Heart left ventricle (tissue), 16 donors: ENCODE data around the gene CIDEC. TPM values are rescaled to one million over a fixed set of nuclear protein-coding genes. Genes with fewer than 3 reads are reported as not detected.

Source experiments
- ATAC-seq, 4 donors: fragments of 200-7000 bp; cut with Tn5 transposase; one replicate each; pipeline ENCODE4 v1.9.1; 2020 to 2022; ENCODE audit warnings: moderate library complexity in 4 of 4, mild to moderate bottlenecking in 3 of 4, moderate number of reproducible peaks in 1 of 4
- DNase-seq, 5 donors: peaks; one replicate each; pipeline ENCODE4 v3.0.0-alpha.2; 2020
- H3K27ac ChIP-seq, 12 donors: fragments of 200-600 bp; sonication (generic) in 4 of 12; one replicate each; pipeline versions ENCODE4 v1.5.0 to v1.8.0; 2016 to 2022; ENCODE audit warnings: mild to moderate bottlenecking in 2 of 12
- H3K27me3 ChIP-seq, 9 donors: fragments of 200-600 bp; sonication (generic) in 2 of 9; one replicate each; pipeline versions ENCODE4 v1.5.1 to v1.8.0; 2016 to 2022; ENCODE audit warnings: mild to moderate bottlenecking in 3 of 9
- H3K36me3 ChIP-seq, 9 donors: fragments of 200-600 bp; sonication (generic) in 2 of 9; one replicate each; pipeline versions ENCODE4 v1.5.0 to v1.8.0; 2018 to 2022; ENCODE audit warnings: mild to moderate bottlenecking in 2 of 9
- H3K4me1 ChIP-seq, 12 donors: fragments of 200-600 bp; sonication (generic) in 4 of 12; one replicate each; pipeline versions ENCODE4 v1.5.0 to v1.8.0; 2016 to 2022; ENCODE audit warnings: mild to moderate bottlenecking in 3 of 12
- H3K4me3 ChIP-seq, 12 donors: fragments of 200-600 bp; sonication (generic) in 4 of 12; one replicate each; pipeline versions ENCODE4 v1.5.0 to v1.8.0; 2017 to 2022; ENCODE audit warnings: mild to moderate bottlenecking in 9 of 12, moderate library complexity in 4 of 12
- H3K9me3 ChIP-seq, 12 donors: fragments of 200-600 bp; sonication (generic) in 4 of 12; one replicate each; pipeline versions ENCODE4 v1.5.0 to v1.8.0; 2016 to 2022; ENCODE audit warnings: mild to moderate bottlenecking in 1 of 12
- POLR2A ChIP-seq, 2 donors: fragments of 450-650 bp; IDR thresholded peaks; one replicate each; pipeline ENCODE4 v1.6.1; 2017; ENCODE audit warnings: antibody characterized with exemption in 2 of 2, mild to moderate bottlenecking in 2 of 2, moderate library complexity in 2 of 2
- WGBS, 4 donors: extraction: QIAGEN DNeasy Blood & Tissue Kit in 2 of 4; methylation state at CpG; one replicate each; pipeline versions ENCODE4 v1.1.5 to v1.1.7; 2013 to 2018; 5-methylcytosine and 5-hydroxymethylcytosine counted together
- intact Hi-C, 10 donors: fragments of 100-400 bp; cut with DNase I; formaldehyde crosslinking; loops; one replicate each; pipeline versions ENCODE4 v1.11.1 to v1.14.2; 2022
- polyA plus RNA-seq, 2 donors: library from polyadenylated mRNA; stranded (reverse); fragments of 200-250 nt; gene quantifications; one replicate each; pipeline ENCODE4 v1.2.3, GENCODE V29; 2013
- total RNA-seq, 9 donors: library from RNA; depleted of rRNA in 2 of 9; stranded (reverse); fragments of >200 nt in 2 of 9; fragmentation: NEBNext Ultra II Directional in 3 of 9; extraction: Animal tissue kit (Norgen Biotek cat#: 25700) in 3 of 9; gene quantifications; one replicate each; pipeline versions ENCODE4 v1.1.0 to v1.2.4, GENCODE V29; 2016 to 2023
- TF ChIP-seq, protein P1 (sequence below), 12 donors: fragments of 200-600 bp; sonication (generic) in 4 of 12; IDR thresholded peaks; one replicate each; pipeline versions ENCODE4 v1.5.0 to v1.8.0; 2018 to 2022; ENCODE audit warnings: antibody characterized with exemption in 12 of 12, mild to moderate bottlenecking in 5 of 12
- donor health status: ischemic (EF 13 %, LVEDD 7.1; RV severe dilation, severe dysfunction).
- donor health status: healthy with polysubstance abuse.
- donor health status: DM: no; HTN: yes; CAD: no.
- donor health status: DM: no; HTN: no; CAD: no.
- donor health status: ischemic (EF 25% LVEDD 6.9; RV normal size, moderate dysfunction).
- donor health status: ischemic (EF 25% LVEDD 5.7; RV mildly dilated, moderate dysfunction).
- donor health status: healthy.
- donor health status: DM: yes; HTN: yes; CAD: no.
- donor health status: ischemic (EF 35%, LVEDD 5.7; RV mildly dilated, moderate dysfunction).
- donor health status: nonischemic (EF 11% LVEDD 7.7; RV severe dilation, severe dysfunction).
- donor health status: DM: yes; HTN: yes; CAD: no.
- donor health status: PGD.
- donor health status: ischemic (EF 29% LVEDD 5.4; RV normal size, mild dysfunction).
- donor health status: nonischemic (EF 23%, LVEDD 6.1; RV moderate dilation, normal function).

CIDEC gene
- total and polyA plus RNA-seq, 11 donors = 0.72 to 59.0 (median 4.0) TPM; not detected in 2

DNA sequence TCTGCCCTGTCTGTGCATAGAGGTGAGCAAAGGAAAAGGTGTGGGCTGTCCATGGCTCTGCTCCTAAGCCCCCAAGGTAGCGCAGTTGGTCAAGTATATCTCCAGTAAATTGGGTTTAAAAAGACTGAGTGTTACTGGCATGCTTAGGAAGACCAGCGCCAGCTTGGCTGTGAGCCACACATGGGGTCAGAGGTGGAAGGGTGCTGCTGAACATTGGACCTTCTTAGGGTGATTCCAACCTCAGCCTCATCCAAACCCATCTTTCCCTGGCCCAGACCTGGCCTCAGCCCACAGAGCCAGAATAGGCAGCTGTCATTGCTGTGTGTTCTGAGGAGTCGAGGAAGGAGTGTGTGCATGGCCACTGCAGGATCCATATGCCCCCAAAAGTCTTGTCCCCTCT is 28.2 kb upstream of the CIDEC start:
- TF ChIP-seq, protein P1, sequence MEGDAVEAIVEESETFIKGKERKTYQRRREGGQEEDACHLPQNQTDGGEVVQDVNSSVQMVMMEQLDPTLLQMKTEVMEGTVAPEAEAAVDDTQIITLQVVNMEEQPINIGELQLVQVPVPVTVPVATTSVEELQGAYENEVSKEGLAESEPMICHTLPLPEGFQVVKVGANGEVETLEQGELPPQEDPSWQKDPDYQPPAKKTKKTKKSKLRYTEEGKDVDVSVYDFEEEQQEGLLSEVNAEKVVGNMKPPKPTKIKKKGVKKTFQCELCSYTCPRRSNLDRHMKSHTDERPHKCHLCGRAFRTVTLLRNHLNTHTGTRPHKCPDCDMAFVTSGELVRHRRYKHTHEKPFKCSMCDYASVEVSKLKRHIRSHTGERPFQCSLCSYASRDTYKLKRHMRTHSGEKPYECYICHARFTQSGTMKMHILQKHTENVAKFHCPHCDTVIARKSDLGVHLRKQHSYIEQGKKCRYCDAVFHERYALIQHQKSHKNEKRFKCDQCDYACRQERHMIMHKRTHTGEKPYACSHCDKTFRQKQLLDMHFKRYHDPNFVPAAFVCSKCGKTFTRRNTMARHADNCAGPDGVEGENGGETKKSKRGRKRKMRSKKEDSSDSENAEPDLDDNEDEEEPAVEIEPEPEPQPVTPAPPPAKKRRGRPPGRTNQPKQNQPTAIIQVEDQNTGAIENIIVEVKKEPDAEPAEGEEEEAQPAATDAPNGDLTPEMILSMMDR (IDR thresholded peaks at IDR 0.05) = no peak
- no peak for TF ChIP-seq POLR2A (IDR thresholded peaks at IDR 0.05)
- Histone ChIP-seq H3K27me3 (no peaks in the 10 kb centered on the region), H3K9me3 (no peaks in the 10 kb centered on the region), H3K36me3 (no peaks in the 10 kb centered on the region), H3K4me3 (no peak overlapping the region), H3K4me1 (peaks cover 0 to 8% (median 1%) of the 10 kb centered on the region in 12 donors), H3K27ac (no peak overlapping the region)
- DNase-seq (no peak), ATAC-seq (no peak)
- intact Hi-C loops = no loop called here
- 87 to 98% (median 95%) methylated on average over 3 of the region's 3 CpGs for WGBS, 4 donors

DNA sequence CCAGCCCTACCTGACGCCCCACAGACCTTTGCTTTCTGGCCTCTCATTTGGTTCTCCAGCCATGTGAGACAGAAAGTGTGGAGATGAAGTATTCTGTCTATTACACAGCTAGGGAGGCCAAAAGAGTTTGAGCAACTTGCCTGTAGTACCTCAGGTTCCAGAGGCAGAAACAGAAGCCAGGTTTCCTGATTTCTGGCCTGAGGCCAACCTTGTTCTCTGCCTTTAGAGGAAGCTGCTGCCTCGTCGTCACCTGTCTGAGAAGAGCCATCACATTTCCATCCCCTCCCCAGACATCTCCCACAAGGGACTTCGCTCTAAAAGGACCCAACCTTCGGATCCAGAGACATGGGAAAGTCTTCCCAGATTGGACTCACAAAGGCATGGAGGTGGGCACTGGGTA is 26.4 kb upstream of the CIDEC start:
- no peak for ATAC-seq
- WGBS, 4 donors = 89 to 95% (median 94%) methylated on average over 5 of the region's 5 CpGs
- TF ChIP-seq POLR2A (IDR thresholded peaks at IDR 0.05) = no peak
- TF ChIP-seq, protein P1 (IDR thresholded peaks at IDR 0.05) = no peak
- intact Hi-C loops = no loop called here
- Histone ChIP-seq H3K27me3 (no peaks in the 10 kb centered on the region), H3K27ac (no peak overlapping the region), H3K4me1 (peaks cover 0 to 20% (median 7%) of the 10 kb centered on the region in 12 donors), H3K9me3 (no peaks in the 10 kb centered on the region), H3K4me3 (no peak overlapping the region), H3K36me3 (no peaks in the 10 kb centered on the region)
- DNase-seq = no peak

GRCh38 chr3:9903904-9904303 is 23.9 kb upstream of the CIDEC start:
- Histone ChIP-seq H3K36me3 (no peaks in the 10 kb centered on the region), H3K4me3 (no peak overlapping the region), H3K4me1 (peaks cover 0 to 20% (median 7%) of the 10 kb centered on the region in 12 donors), H3K27me3 (no peaks in the 10 kb centered on the region), H3K9me3 (no peaks in the 10 kb centered on the region), H3K27ac (peak overlapping the region in 1 of 12 donors; percentile 71)
- no peak for DNase-seq
- intact Hi-C loops = no loop called here
- TF ChIP-seq POLR2A (IDR thresholded peaks at IDR 0.05) = no peak
- TF ChIP-seq, protein P1 (IDR thresholded peaks at IDR 0.05) = no peak
- ATAC-seq = no peak
- 90 to 100% (median 94%) methylated on average over 4 of the region's 4 CpGs for WGBS, 4 donors

GRCh38 chr3:9903238-9903624 is 23.2 kb upstream of the CIDEC start:
- TF ChIP-seq, protein P1 (IDR thresholded peaks at IDR 0.05) = no peak
- TF ChIP-seq POLR2A (IDR thresholded peaks at IDR 0.05) = no peak
- no peaks in the 10 kb centered on the region for H3K27me3 ChIP-seq
- DNase-seq (peak in 1 of 5 donors; percentile 26), ATAC-seq (peak in 2 of 4 donors; percentile 50 to 67)
- H3K9me3 ChIP-seq = no peaks in the 10 kb centered on the region
- no peaks in the 10 kb centered on the region for H3K36me3 ChIP-seq
- H3K27ac ChIP-seq = peak overlapping the region in 9 of 12 donors; percentile 7 to 76 (median 37)
- 31 to 49% (median 41%) methylated on average over 4 of the region's 4 CpGs for WGBS, 4 donors
- H3K4me3 ChIP-seq = peak overlapping the region in 7 of 12 donors; percentile 20 to 41 (median 33)
- H3K4me1 ChIP-seq = peaks cover 0 to 21% (median 7%) of the 10 kb centered on the region in 12 donors
- intact Hi-C loops = no loop called here
